Measurements from ENCODE around the gene UPF3B. TPM values are rescaled to one million over a fixed set of nuclear protein-coding genes. Genes with fewer than 3 reads are reported as not detected.

Gene UPF3B
- total and polyA plus RNA-seq, 9 of the 15 experiments (the other 6 are each of a cell fraction or from before 2014, with no cell fraction given), result 17.6 to 57.0 (median 32.3) TPM

- TF ChIP-seq SREBF1 (IDR thresholded peaks at IDR 0.05; ENCODE audit: borderline replicate concordance, low read depth, low read length), result no peak
- TF ChIP-seq FOS (IDR thresholded peaks at IDR 0.05; ENCODE audit: extremely low read depth, insufficient read length), result peak; percentile 36
- TF ChIP-seq SNAPC5 (CRISPR knock-in tag; IDR thresholded peaks at IDR 0.05), result no peak
- TF ChIP-seq PRMT5 (CRISPR knock-in tag; IDR thresholded peaks at IDR 0.05), result no peak
- no peak for TF ChIP-seq PTTG1 (tag; IDR thresholded peaks at IDR 0.05; ENCODE audit: low read depth)
- 0 out of 2 replicates have a peak, but pooled peaks have one; percentile 30 for TF ChIP-seq CREB3L1 (IDR thresholded peaks at IDR 0.05; ENCODE audit: borderline replicate concordance, low read depth)
- 0 out of 2 replicates have a peak, but pooled peaks have one; percentile 9 for TF ChIP-seq GATAD2B (IDR thresholded peaks at IDR 0.05; ENCODE audit: borderline replicate concordance)
- peak; percentile 58 for TF ChIP-seq MGA (IDR thresholded peaks at IDR 0.05)
- TF ChIP-seq ZNF79 (CRISPR knock-in tag; IDR thresholded peaks at IDR 0.05; ENCODE audit: low read depth), result no peak
- TF ChIP-seq TCF3 (CRISPR knock-in tag; IDR thresholded peaks at IDR 0.05), result peak; percentile 90
- 0 out of 2 replicates have a peak, but pooled peaks have one; percentile 52 for TF ChIP-seq TCF7 (IDR thresholded peaks at IDR 0.05; ENCODE audit: borderline replicate concordance)
- TF ChIP-seq NEUROD1 (IDR thresholded peaks at IDR 0.05; ENCODE audit: borderline replicate concordance, low read depth, low read length, partially characterized antibody), result no peak
- TF ChIP-seq ZKSCAN3 (CRISPR knock-in tag; IDR thresholded peaks at IDR 0.05), result no peak
- peak; percentile 30; the same call in 1 of the 2 replicates for TF ChIP-seq MYBL2 (IDR thresholded peaks at IDR 0.05; ENCODE audit: low read depth)
- no peak for TF ChIP-seq MYBL2 (CRISPR knock-in tag; IDR thresholded peaks at IDR 0.05; ENCODE audit: borderline replicate concordance)
- no peak for TF ChIP-seq ZBTB8A (IDR thresholded peaks at IDR 0.05; ENCODE audit: partially characterized antibody)
- TF ChIP-seq BCOR (IDR thresholded peaks at IDR 0.05), result peak; percentile 76; the same call in 1 of the 2 replicates
These were observed 43.5 kb downstream of the UPF3B start (continued) for GRCh38 chrX:119809185-119809666.
